SIG-M5 treated with dmso at 0.1 percent for 504 hours (cell line): ENCODE data around the gene BCHE.

ENCODE experiments used
- DNase-seq: peaks from one replicate; lab custom pipeline; 2025; ENCODE audit not compliant: unreplicated experiment; lab: John Stamatoyannopoulos, UW

Gene BCHE

GRCh38 chr3:165754219-165755007 is 82.8 kb downstream of the BCHE start:
- DNase-seq: no peak

GRCh38 chr3:165753560-165753959 is 83.7 kb downstream of the BCHE start:
- no peak for DNase-seq

GRCh38 chr3:165751637-165752036 is 85.6 kb downstream of the BCHE start:
- DNase-seq: no peak

- DNase-seq: no peak
Measured at GRCh38 chr3:165749821-165750220, 87.4 kb downstream of the BCHE start.

GRCh38 chr3:165749241-165749640 is 88.0 kb downstream of the BCHE start:
- no peak for DNase-seq

- DNase-seq: no peak
Measured at GRCh38 chr3:165748094-165748493, 89.1 kb downstream of the BCHE start.

GRCh38 chr3:165746874-165747273 is 90.3 kb downstream of the BCHE start:
- no peak for DNase-seq

GRCh38 chr3:165744025-165744424 is 93.2 kb downstream of the BCHE start:
- DNase-seq: no peak

- no peak for DNase-seq
Measured at GRCh38 chr3:165742351-165742750, 94.9 kb downstream of the BCHE start.

- DNase-seq: no peak
Measured at GRCh38 chr3:165729756-165730155, 107.5 kb downstream of the BCHE start.

- no peak for DNase-seq
Measured at GRCh38 chr3:165728924-165729323, 108.3 kb downstream of the BCHE start.

- DNase-seq: no peak
Measured at GRCh38 chr3:165725296-165725695, 111.9 kb downstream of the BCHE start.
